ENCODE data around the gene ARFGAP3.

The ARFGAP3 gene

GRCh38 chr22:42814616-42815015, 42.5 kb downstream of the ARFGAP3 start:
- no peak for DNase-seq

- DNase-seq = peak; percentile 78
Measured at GRCh38 chr22:42814215-42814614, 42.9 kb downstream of the ARFGAP3 start.

- DNase-seq = no peak
Measured at GRCh38 chr22:42813501-42813900, 43.6 kb downstream of the ARFGAP3 start.

- peak; percentile 42 for DNase-seq
Measured at GRCh38 chr22:42811459-42811858, 45.6 kb downstream of the ARFGAP3 start.

- no peak for DNase-seq
Measured at GRCh38 chr22:42808521-42808920, 48.6 kb downstream of the ARFGAP3 start.

GRCh38 chr22:42807185-42807584, 49.9 kb downstream of the ARFGAP3 start:
- no peak for DNase-seq

GRCh38 chr22:42805998-42806830, 50.9 kb downstream of the ARFGAP3 start:
- DNase-seq = peak; percentile 55

- peak; percentile 37 for DNase-seq
Measured at GRCh38 chr22:42805016-42805997, 51.8 kb downstream of the ARFGAP3 start.

GRCh38 chr22:42803389-42803788, 53.7 kb downstream of the ARFGAP3 start:
- DNase-seq = peak; percentile 46

- no peak for DNase-seq
Measured at GRCh38 chr22:42801252-42802080, 55.6 kb downstream of the ARFGAP3 start.

GRCh38 chr22:42800451-42801251, 56.4 kb downstream of the ARFGAP3 start:
- peak; percentile 84 for DNase-seq

GRCh38 chr22:42799461-42800405, 57.3 kb downstream of the ARFGAP3 start:
- peak; percentile 33 for DNase-seq

- DNase-seq = no peak
Measured at GRCh38 chr22:42799061-42799460, 58.0 kb downstream of the ARFGAP3 start.

GRCh38 chr22:42797011-42797410, 60.1 kb downstream of the ARFGAP3 start:
- DNase-seq = no peak

- DNase-seq = no peak
Measured at GRCh38 chr22:42796081-42796480, 61.0 kb downstream of the ARFGAP3 start.

GRCh38 chr22:42794551-42795510, 62.2 kb downstream of the ARFGAP3 start:
- DNase-seq = no peak

- DNase-seq = no peak
Measured at GRCh38 chr22:42793848-42794405, 63.1 kb downstream of the ARFGAP3 start.

- peak; percentile 60 for DNase-seq
Measured at GRCh38 chr22:42792909-42793847, 63.9 kb downstream of the ARFGAP3 start.
